Endothelial cell of hepatic sinusoid (primary cell): ENCODE results near the gene COL1A2.

Source experiments
- in situ Hi-C: cut with HindIII; loops from 2 replicates; pipeline ENCODE4 v1.10.0; 2017; ENCODE audit warnings: low sequenced_read_pairs

Gene COL1A2

GRCh38 chr7:94394437-94395140 is at the start of gene COL1A2:
COL1A2 (plus strand) TSS chr7:94394895; CDS start chr7:94395032, 137 bp downstream.
- in situ Hi-C loops = no loop called here

DNA sequence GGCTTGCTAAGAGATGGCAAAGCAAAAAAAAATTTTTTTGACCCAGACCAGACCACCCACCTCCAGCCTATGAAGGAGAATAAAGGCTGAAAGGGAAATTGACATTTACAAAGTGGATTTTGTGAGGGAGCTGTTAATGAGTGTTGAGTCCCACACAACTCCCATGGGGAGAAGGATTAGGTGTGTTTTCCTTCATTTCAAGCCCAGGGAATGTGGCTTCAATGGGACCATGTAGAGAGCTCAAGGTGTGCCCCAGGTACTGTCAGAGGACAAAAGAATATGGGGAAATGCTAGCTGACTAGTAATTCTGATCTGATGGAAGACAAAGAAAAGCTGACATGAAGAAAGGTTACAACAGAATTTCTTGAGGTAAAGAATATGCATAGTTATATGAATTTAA is 48.8 kb upstream of the COL1A2 start:
- in situ Hi-C loops = no loop called here

DNA sequence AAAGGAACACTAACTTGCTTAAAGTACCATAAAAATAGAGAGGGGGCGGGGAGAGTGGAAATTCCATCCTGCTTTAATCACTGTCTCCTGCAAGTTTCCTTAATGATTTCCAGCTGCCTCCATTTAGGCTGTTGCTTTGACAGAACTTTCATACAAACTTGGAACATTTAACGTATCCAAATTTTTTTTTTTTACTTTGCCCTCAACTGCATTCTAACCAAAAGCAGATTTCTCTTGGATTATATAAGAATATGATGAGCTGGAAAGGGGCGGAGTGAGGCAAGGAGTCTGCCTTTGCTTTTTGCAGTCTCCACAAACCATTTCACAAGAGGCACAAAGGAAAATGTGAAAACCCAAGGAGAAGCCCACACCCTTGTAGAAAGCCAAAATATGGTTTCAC is 46.6 kb upstream of the COL1A2 start:
- in situ Hi-C loops = no loop called here

GRCh38 chr7:94350734-94351133 is 44.0 kb upstream of the COL1A2 start:
- in situ Hi-C loops = loop anchor here (5.0 kb wide), 1 partner anchor 52 kb away; no protein-coding TSS in a partner anchor

- in situ Hi-C loops = loop anchor here (5.0 kb wide), 1 partner anchor 51 kb away; no protein-coding TSS in a partner anchor
Measured at GRCh38 chr7:94351703-94352102, 43.0 kb upstream of the COL1A2 start.

DNA sequence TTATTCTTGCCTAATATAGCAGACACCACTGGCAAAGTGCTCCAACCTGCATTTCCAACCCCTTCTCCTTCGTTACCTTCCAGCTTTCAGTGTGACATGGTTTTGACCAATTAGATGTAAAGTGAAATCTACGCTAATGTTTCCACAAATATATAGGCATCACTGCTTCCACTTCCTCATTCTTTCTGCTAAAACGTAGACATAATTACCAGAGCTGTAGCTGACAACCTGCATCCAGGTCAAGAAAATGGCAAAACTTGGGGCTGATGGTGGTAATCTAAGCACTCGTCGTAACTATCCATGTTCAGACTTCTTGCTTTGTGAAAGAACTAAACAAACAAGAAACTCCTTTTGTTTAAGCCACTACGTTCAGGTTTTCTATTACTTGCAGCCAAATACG is 41.8 kb upstream of the COL1A2 start:
- in situ Hi-C loops = loop anchor here (5.0 kb wide), 1 partner anchor 49 kb away; no protein-coding TSS in a partner anchor

- in situ Hi-C loops = loop anchor here (5.0 kb wide), 1 partner anchor 47 kb away; no protein-coding TSS in a partner anchor
Measured at GRCh38 chr7:94354953-94355352, 39.7 kb upstream of the COL1A2 start.

DNA sequence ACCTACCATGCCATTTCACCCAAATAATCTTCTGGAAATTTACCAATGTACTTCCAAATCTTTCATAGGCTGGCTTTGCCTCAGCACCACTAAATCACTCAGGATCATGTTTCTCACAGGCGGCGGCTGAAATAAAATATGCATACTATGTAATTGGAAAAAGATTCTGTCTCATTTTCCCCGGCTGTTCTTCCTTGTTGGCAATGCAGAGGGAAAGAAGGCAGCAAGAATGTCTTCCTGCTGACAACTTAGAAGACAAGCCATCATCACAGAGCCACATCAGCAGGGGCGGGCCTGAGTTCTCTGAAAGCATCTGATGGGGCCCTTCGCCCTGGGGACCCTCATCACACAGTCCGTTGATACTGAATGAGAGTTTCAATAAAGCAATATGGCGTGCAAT is 39.2 kb upstream of the COL1A2 start:
- in situ Hi-C loops = no loop called here

GRCh38 chr7:94357076-94357475 is 37.6 kb upstream of the COL1A2 start:
- in situ Hi-C loops = no loop called here

- in situ Hi-C loops = no loop called here
Measured at GRCh38 chr7:94360926-94361325, 33.8 kb upstream of the COL1A2 start.

DNA sequence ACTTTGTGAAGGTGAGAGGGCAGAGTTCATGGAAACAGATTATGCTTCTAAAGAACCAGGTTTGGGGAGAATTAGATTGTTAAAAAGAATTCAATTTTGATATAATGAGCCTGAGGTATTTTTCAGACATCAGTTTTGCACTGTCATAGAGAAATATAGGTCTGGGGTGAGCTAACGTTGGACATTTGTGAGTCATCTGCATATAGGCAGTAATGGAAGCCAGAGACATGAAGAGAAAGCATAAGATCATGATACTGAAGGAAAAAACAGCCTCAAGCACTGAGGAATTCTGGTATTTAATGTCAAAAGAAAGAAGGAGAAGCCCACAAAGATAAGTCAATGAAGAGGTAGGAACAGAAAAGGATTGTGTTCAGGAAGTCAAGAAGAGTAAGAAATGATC is 32.4 kb upstream of the COL1A2 start:
- in situ Hi-C loops = no loop called here

DNA sequence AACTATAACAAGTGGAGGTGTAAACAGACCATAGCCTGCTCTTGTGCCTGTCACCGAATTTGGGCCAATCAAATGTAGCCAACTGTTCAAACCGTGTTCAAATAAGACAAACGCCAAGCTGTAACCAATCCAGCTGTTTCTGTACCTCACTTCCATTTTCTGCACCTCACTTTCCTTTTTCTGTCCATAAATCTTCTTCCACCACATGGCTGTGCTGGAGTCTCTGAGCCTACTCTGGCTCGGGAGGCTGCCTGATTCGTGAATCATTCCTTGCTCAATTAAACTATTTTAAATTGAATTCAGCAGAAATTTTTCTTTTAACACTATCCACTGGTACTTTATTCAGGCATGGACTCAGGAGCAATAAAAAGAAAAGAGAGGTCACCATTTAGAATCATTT is 29.9 kb upstream of the COL1A2 start:
- in situ Hi-C loops = no loop called here

- in situ Hi-C loops = no loop called here
Measured at GRCh38 chr7:94366163-94366562, 28.5 kb upstream of the COL1A2 start.

DNA sequence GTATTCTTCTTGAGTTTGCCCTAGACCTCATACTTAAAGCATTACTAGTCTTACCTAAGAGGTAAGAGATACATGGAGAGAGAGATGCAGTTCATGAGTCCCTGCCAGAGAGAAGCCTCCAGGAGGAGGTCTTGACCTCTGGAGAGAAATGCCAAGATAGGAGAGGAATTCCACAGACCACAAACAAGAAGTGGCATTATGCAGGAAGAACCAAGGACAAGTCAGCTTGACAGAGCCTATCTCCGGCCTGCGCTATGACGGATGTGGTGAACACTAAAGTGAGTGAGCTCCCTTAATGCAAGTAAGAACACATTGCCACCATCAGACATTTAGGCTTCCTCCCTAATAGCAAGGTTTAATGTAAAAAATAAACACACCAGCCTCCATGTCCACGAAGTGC is 27.9 kb upstream of the COL1A2 start:
- in situ Hi-C loops = no loop called here

DNA sequence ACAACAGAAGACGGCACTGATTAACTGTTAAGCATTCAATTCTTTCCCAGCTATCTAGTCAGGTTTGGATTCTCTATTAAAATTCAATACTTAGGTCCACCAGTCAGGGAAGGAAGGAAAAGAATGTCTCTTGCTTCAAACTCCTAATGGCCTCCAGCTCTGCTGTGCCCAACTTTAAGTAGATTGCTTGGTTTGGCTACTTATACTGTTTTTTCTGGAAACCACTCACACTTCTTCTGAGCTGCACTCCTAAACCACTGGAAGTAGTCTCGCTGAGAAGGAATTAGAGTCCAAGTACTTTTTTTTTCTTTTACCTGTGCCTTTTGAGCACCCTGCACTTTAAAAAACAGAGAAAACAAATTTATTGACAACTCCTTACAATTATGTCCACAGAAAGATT is 26.7 kb upstream of the COL1A2 start:
- in situ Hi-C loops = no loop called here

- in situ Hi-C loops = no loop called here
Measured at GRCh38 chr7:94368371-94368791, 26.3 kb upstream of the COL1A2 start.

GRCh38 chr7:94374231-94374630 is 20.5 kb upstream of the COL1A2 start:
- in situ Hi-C loops = no loop called here

DNA sequence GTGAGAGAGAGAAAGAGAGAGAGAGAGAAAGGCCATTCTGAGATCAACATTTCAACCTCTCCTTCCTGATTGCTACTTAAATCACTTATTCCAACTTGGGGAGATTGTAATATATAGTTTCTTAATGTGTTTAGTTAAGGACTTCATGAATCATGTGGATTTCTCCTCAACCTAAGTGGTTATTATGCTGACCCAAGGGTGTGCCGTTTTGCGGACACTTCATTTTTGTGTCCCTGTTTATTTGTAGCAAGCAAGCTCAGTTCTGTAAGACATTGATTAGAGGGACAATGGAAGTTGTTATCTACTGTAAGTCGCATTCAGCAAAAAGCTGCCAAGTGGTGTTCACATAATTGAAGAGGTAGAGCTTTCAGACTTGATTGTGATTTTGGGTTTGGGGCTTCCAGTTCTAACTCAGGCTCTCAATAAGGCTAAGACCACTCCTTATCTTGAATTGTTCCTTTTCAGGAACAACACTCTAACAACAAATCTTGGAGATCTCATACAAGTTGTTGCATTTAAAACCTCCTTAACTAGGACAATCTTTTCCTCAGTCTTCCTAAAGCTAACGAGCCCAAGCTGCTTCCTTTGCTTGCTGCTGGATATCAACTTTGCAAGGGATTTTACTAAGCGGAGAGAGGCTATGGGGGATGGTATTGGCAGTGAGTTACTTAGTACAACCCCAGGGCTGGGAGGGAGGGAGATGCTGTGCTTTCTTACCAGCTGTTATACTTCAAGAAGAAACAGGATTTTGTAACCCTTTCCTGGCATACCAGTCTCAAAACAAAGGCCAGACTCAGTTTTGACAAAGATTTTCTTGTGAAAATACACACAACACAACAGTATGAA is 19.8 kb upstream of the COL1A2 start:
- in situ Hi-C loops = no loop called here

DNA sequence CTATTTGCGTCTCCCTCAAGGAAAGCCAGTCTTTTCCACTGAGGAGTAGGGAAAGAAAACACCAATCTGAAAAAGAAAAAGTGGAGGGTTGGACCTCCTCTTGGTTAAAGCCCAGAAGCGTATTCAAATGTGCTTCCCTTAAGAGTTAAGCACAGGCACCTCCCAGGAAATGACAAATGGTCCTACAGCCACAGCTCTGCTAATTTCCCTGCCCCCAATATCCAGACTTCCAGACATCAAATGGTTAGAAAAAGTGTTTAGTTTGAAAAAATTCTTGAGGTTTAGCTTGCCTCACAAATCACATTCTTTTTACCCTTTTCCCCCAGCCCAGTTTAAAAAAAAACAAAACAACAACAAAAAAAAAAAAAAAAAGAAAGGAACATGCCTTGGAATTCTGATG is 19.0 kb upstream of the COL1A2 start:
- in situ Hi-C loops = no loop called here

- in situ Hi-C loops = no loop called here
Measured at GRCh38 chr7:94376281-94376680, 18.4 kb upstream of the COL1A2 start.

DNA sequence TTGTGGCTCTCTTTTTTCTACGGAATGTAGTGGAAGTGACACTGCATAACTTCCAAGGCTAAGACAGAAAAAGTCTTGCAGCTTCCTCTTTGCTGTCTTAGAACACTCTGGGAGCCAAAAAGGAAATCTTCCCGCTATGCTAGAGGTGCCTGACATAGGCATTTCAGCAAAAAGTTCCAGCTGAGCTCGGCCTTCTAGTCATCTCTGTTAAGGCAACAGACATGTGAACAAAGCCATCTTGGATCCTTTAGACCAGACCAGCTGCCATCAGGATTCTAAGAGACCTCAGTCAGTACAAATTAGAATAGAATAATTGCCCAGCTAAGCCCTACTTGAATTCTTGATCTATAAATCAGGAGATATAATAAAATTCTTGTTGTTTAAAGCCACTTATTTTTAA is 16.3 kb upstream of the COL1A2 start:
- in situ Hi-C loops = no loop called here

DNA sequence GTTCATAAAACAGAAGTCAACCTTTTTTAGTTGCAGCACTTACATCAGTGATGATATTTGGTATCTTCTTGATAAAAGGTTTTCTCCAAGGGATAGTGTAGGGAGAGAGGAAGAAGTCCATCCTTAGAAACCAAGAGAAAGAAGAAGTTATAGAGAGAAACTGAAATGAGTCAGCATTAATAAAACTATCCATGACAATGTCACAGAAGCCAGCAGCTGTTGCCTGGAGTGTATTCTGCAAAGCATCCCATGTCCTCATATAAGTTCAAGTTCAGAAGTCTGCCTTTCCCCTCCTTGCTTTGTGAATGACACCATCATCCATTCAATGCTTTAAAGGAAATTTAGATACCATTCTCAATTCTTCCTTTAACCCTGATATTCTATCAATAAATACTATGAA is 14.4 kb upstream of the COL1A2 start:
- in situ Hi-C loops = no loop called here
